Endodermal cell (in vitro differentiated cells): ENCODE results near the gene YJU2. TPM values are rescaled to one million over a fixed set of nuclear protein-coding genes. Genes with fewer than 3 reads are reported as not detected.

Experiments
- DNase-seq: peaks from one replicate; pipeline ENCODE4 v3.0.0-alpha.2; 2017
- H3K27ac ChIP-seq: 2 replicates; pipeline ENCODE4 v1.5.1; 2013; ENCODE audit warnings: mild to moderate bottlenecking, low read depth, low read length, moderate library complexity
- H3K27me3 ChIP-seq: 2 replicates; pipeline ENCODE4 v1.6.1; 2013; ENCODE audit warnings: mild to moderate bottlenecking, low read length, moderate library complexity; ENCODE audit not compliant: insufficient read depth, control insufficient read depth, poor library complexity, severe bottlenecking
- H3K36me3 ChIP-seq: 2 replicates; pipeline ENCODE4 v1.7.0; 2013; ENCODE audit warnings: mild to moderate bottlenecking, low read length, moderate library complexity; ENCODE audit not compliant: control insufficient read depth, insufficient read depth
- H3K4me1 ChIP-seq: one replicate; pipeline ENCODE4 v1.7.0; 2013; ENCODE audit warnings: low read length; ENCODE audit not compliant: control insufficient read depth, insufficient read depth
- H3K4me3 ChIP-seq: 2 replicates; pipeline ENCODE4 v1.5.1; 2013; ENCODE audit warnings: mild to moderate bottlenecking, low read length, moderate library complexity
- H3K9ac ChIP-seq: 2 replicates; pipeline ENCODE4 v1.6.1; 2013; ENCODE audit warnings: mild to moderate bottlenecking, low read length, moderate library complexity; ENCODE audit not compliant: poor library complexity, severe bottlenecking; ENCODE audit errors: extremely low read depth
- H3K9me3 ChIP-seq: 2 replicates; pipeline ENCODE4 v1.6.1; 2013; ENCODE audit warnings: mild to moderate bottlenecking, low read length, moderate library complexity; ENCODE audit not compliant: control insufficient read depth
- H3K27ac Mint-ChIP-seq: 2 replicates; pipeline ENCODE4 v1.8.0; 2020; ENCODE audit warnings: mixed read lengths
- H3K27me3 Mint-ChIP-seq: 2 replicates; pipeline ENCODE4 v1.8.0; 2021; ENCODE audit warnings: mild to moderate bottlenecking, mixed read lengths; ENCODE audit not compliant: insufficient read depth
- H3K36me3 Mint-ChIP-seq: 2 replicates; pipeline ENCODE4 v1.8.0; 2020; ENCODE audit warnings: low read depth, mixed read lengths
- H3K4me1 Mint-ChIP-seq: 2 replicates; pipeline ENCODE4 v1.8.0; 2020; ENCODE audit warnings: mixed read lengths
- H3K4me3 Mint-ChIP-seq: 2 replicates; pipeline ENCODE4 v1.8.0; 2020; ENCODE audit warnings: mild to moderate bottlenecking, moderate library complexity, mixed read lengths
- H3K9me3 Mint-ChIP-seq: 2 replicates; pipeline ENCODE4 v1.8.0; 2020; ENCODE audit warnings: mild to moderate bottlenecking, mixed read lengths
- WGBS, 2 experiments: methylation state at CpG; one replicate each; pipeline versions ENCODE4 v1.1.5 to v1.1.7; 2013; ENCODE audit warnings: missing lambda C conversion rate in 2 of 2, mixed read lengths in 1 of 2; ENCODE audit not compliant: insufficient coverage in 1 of 2, insufficient read length in 1 of 2; 5-methylcytosine and 5-hydroxymethylcytosine counted together
- total RNA-seq, 2 donors: library from RNA; stranded (reverse); fragmentation: NEBNext Ultra II Directional in 1 of 2; extraction: Animal tissue kit (Norgen Biotek cat#: 25700) in 1 of 2; gene quantifications; 2 replicates in 1 of 2; 3 replicates in 1 of 2; pipeline ENCODE4 v1.2.1, GENCODE V29; 2021
- TF ChIP-seq, protein P1 (sequence below): fragments of 200-600 bp; sonication (generic); conservative IDR thresholded peaks from 2 replicates; pipeline ENCODE4 v1.5.0; 2021; ENCODE audit warnings: antibody characterized with exemption, mild to moderate bottlenecking

YJU2 gene
- total RNA-seq, 2 donors from 2014 or later: 15.8 to 16.4 TPM

GRCh38 chr19:4288091-4288777, 41.4 kb downstream of the YJU2 start:
- no peaks in the 10 kb centered on the region for H3K4me1 ChIP-seq
- H3K27me3 Mint-ChIP-seq: peaks cover 24% of the 10 kb centered on the region
- WGBS, 2 experiments: 88 to 95% methylated on average over 12 to 16 of the region's 16 CpGs
- peaks cover under 1% of the 10 kb centered on the region for H3K27me3 ChIP-seq
- H3K9me3 Mint-ChIP-seq: no peaks in the 10 kb centered on the region
- H3K27ac ChIP-seq: no peak overlapping the region
- peak; percentile 80 for DNase-seq
- H3K36me3 Mint-ChIP-seq: no peaks in the 10 kb centered on the region
- no peak overlapping the region for H3K27ac Mint-ChIP-seq
- no peak overlapping the region for H3K9ac ChIP-seq
- no peaks in the 10 kb centered on the region for H3K36me3 ChIP-seq
- no peaks in the 10 kb centered on the region for H3K9me3 ChIP-seq
- H3K4me3 ChIP-seq: no peak overlapping the region
- TF ChIP-seq, protein P1, sequence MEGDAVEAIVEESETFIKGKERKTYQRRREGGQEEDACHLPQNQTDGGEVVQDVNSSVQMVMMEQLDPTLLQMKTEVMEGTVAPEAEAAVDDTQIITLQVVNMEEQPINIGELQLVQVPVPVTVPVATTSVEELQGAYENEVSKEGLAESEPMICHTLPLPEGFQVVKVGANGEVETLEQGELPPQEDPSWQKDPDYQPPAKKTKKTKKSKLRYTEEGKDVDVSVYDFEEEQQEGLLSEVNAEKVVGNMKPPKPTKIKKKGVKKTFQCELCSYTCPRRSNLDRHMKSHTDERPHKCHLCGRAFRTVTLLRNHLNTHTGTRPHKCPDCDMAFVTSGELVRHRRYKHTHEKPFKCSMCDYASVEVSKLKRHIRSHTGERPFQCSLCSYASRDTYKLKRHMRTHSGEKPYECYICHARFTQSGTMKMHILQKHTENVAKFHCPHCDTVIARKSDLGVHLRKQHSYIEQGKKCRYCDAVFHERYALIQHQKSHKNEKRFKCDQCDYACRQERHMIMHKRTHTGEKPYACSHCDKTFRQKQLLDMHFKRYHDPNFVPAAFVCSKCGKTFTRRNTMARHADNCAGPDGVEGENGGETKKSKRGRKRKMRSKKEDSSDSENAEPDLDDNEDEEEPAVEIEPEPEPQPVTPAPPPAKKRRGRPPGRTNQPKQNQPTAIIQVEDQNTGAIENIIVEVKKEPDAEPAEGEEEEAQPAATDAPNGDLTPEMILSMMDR: no peak
- H3K4me1 Mint-ChIP-seq: no peaks in the 10 kb centered on the region
- H3K4me3 Mint-ChIP-seq: no peak overlapping the region

DNA sequence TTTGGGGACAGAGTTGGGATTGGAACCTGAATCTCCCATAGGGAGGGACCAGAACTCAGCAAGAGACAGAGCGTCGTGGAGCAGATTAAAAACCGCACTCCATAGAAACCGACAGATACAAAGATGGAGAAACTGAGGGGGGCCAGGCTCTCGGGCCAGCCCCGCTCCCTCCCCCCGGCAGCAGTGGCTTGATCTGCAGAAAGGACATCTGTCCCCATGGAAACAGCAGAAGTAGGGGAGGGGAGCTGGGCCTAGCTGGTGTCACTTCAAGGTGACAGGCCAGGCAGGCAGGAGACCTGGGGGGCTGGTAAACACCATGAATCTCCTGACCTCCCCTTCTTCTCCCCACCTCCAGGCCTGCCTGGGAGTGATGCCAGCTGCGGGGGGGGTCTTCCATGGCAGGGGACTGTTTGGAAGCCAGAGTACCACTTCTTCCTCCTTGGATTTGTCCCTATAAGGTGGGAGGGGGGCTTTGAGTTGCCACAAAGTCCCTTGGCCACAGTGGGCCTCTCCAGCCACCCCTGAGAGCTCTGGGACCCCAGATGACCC, 44.4 kb downstream of the YJU2 start:
- H3K27ac ChIP-seq: no peak overlapping the region
- Mint-ChIP-seq H3K27me3 (peaks cover 10% of the 10 kb centered on the region), H3K36me3 (no peaks in the 10 kb centered on the region), H3K27ac (no peak overlapping the region), H3K4me3 (no peak overlapping the region), H3K9me3 (no peaks in the 10 kb centered on the region), H3K4me1 (no peaks in the 10 kb centered on the region)
- H3K9ac ChIP-seq: no peak overlapping the region
- no peaks in the 10 kb centered on the region for H3K9me3 ChIP-seq
- no peaks in the 10 kb centered on the region for H3K36me3 ChIP-seq
- H3K27me3 ChIP-seq: no peaks in the 10 kb centered on the region
- no peaks in the 10 kb centered on the region for H3K4me1 ChIP-seq
- TF ChIP-seq, protein P1: no peak
- WGBS, 2 experiments: 65 to 87% methylated on average over 4 to 8 of the region's 8 CpGs
- no peak for DNase-seq
- H3K4me3 ChIP-seq: no peak overlapping the region

- no peaks in the 10 kb centered on the region for H3K36me3 ChIP-seq
- no peak overlapping the region for H3K4me3 Mint-ChIP-seq
- H3K27ac Mint-ChIP-seq: no peak overlapping the region
- H3K36me3 Mint-ChIP-seq: no peaks in the 10 kb centered on the region
- H3K27me3 Mint-ChIP-seq: peaks cover 3% of the 10 kb centered on the region
- H3K4me1 ChIP-seq: no peaks in the 10 kb centered on the region
- H3K27ac ChIP-seq: no peak overlapping the region
- no peaks in the 10 kb centered on the region for H3K9me3 ChIP-seq
- H3K9ac ChIP-seq: no peak overlapping the region
- no peaks in the 10 kb centered on the region for H3K4me1 Mint-ChIP-seq
- H3K4me3 ChIP-seq: no peak overlapping the region
- WGBS, 2 experiments: 89% methylated on average over 6 to 15 of the region's 15 CpGs
- no peaks in the 10 kb centered on the region for H3K9me3 Mint-ChIP-seq
- no peak for DNase-seq
- TF ChIP-seq, protein P1: no peak
- no peaks in the 10 kb centered on the region for H3K27me3 ChIP-seq
Observed at GRCh38 chr19:4292515-4292914, 45.6 kb downstream of the YJU2 start.
